Muscle of leg (tissue), 11 donors: Measurements from ENCODE around the gene TRAPPC1. TPM values are rescaled to one million over a fixed set of nuclear protein-coding genes. Genes with fewer than 3 reads are reported as not detected.
A peak's percentile ranks its signal among the peaks of the same experiment; 100 is the strongest.

Experiments
- DNase-seq: peaks from one replicate; pipeline ENCODE4 v3.0.0; 2013
- H3K27ac ChIP-seq: one replicate; pipeline ENCODE4 v1.5.1; 2013; ENCODE audit warnings: mild to moderate bottlenecking, low read length, control low read depth
- H3K27me3 ChIP-seq: one replicate; pipeline ENCODE4 v1.6.1; 2013; ENCODE audit warnings: low read length; ENCODE audit not compliant: control insufficient read depth, insufficient read depth
- H3K36me3 ChIP-seq: one replicate; pipeline ENCODE4 v1.6.1; 2013; ENCODE audit warnings: low read length; ENCODE audit not compliant: control insufficient read depth, insufficient read depth
- H3K4me1 ChIP-seq: one replicate; pipeline ENCODE4 v1.6.1; 2013; ENCODE audit warnings: low read length; ENCODE audit not compliant: control insufficient read depth, insufficient read depth
- H3K4me3 ChIP-seq: one replicate; pipeline ENCODE4 v1.5.1; 2013; ENCODE audit warnings: low read length, control low read depth
- H3K9me3 ChIP-seq: replicated peaks from 2 replicates; pipeline ENCODE4 v1.6.1; 2013; ENCODE audit warnings: low read depth, low read length; ENCODE audit not compliant: control insufficient read depth
- WGBS: methylation state at CpG from one replicate; pipeline ENCODE4 v1.1.5; 2013; ENCODE audit warnings: missing lambda C conversion rate; ENCODE audit not compliant: insufficient coverage; 5-methylcytosine and 5-hydroxymethylcytosine counted together
- polyA plus RNA-seq, 8 donors: library from polyadenylated mRNA; unstranded; fragments of 120-200 nt; gene quantifications; one replicate each; pipeline versions ENCODE4 v1.2.1 to v1.2.3, GENCODE V29; 2013; ENCODE audit warnings: inconsistent platforms in 1 of 8, low replicate concordance in 1 of 8; ENCODE audit not compliant: insufficient read length in 8 of 8, insufficient read depth in 1 of 8
- total RNA-seq: library from RNA; stranded (reverse); fragments of 120-200 nt; gene quantifications from one replicate; pipeline ENCODE4 v1.2.4, GENCODE V29; 2013

TRAPPC1 gene
- total and polyA plus RNA-seq, 9 donors: 14.3 to 107 (median 99.2) TPM

GRCh38 chr17:7945651-7946050, 13.9 kb upstream of the TRAPPC1 start:
- no peak for DNase-seq
- H3K4me1 ChIP-seq: peaks cover 9% of the 10 kb centered on the region
- WGBS: 86% methylated on average over 7 of the region's 7 CpGs
- peaks cover 67% of the 10 kb centered on the region for H3K36me3 ChIP-seq
- H3K4me3 ChIP-seq: no peak overlapping the region
- no peaks in the 10 kb centered on the region for H3K27me3 ChIP-seq
- no peak overlapping the region for H3K27ac ChIP-seq
- no peaks in the 10 kb centered on the region for H3K9me3 ChIP-seq

- peaks cover 9% of the 10 kb centered on the region for H3K4me1 ChIP-seq
- WGBS: 82% methylated on average over 7 of the region's 9 CpGs
Observed at GRCh38 chr17:7944326-7944725, 12.6 kb upstream of the TRAPPC1 start.

GRCh38 chr17:7943291-7943690, 11.5 kb upstream of the TRAPPC1 start:
- H3K4me1 ChIP-seq: peaks cover 9% of the 10 kb centered on the region
- 90% methylated on average over 13 of the region's 13 CpGs for WGBS
- no peaks in the 10 kb centered on the region for H3K27me3 ChIP-seq
- H3K9me3 ChIP-seq: no peaks in the 10 kb centered on the region
- no peak for DNase-seq
- H3K4me3 ChIP-seq: no peak overlapping the region
- H3K36me3 ChIP-seq: peaks cover 73% of the 10 kb centered on the region
- no peak overlapping the region for H3K27ac ChIP-seq

More at GRCh38 chr17:7944326-7944725, 12.6 kb upstream of the TRAPPC1 start:
- H3K27me3 ChIP-seq: no peaks in the 10 kb centered on the region
- H3K9me3 ChIP-seq: no peaks in the 10 kb centered on the region
- DNase-seq: no peak
- peaks cover 79% of the 10 kb centered on the region for H3K36me3 ChIP-seq
- no peak overlapping the region for H3K27ac ChIP-seq
- no peak overlapping the region for H3K4me3 ChIP-seq

- H3K9me3 ChIP-seq: no peaks in the 10 kb centered on the region
- peaks cover 9% of the 10 kb centered on the region for H3K4me1 ChIP-seq
- 82% methylated on average over 5 of the region's 6 CpGs for WGBS
- peaks cover 65% of the 10 kb centered on the region for H3K36me3 ChIP-seq
- H3K27me3 ChIP-seq: no peaks in the 10 kb centered on the region
- H3K4me3 ChIP-seq: no peak overlapping the region
- no peak for DNase-seq
- H3K27ac ChIP-seq: no peak overlapping the region
Observed at GRCh38 chr17:7940743-7941142, 9.0 kb upstream of the TRAPPC1 start.

GRCh38 chr17:7940034-7940433, 8.3 kb upstream of the TRAPPC1 start:
- Histone ChIP-seq H3K27me3 (no peaks in the 10 kb centered on the region), H3K36me3 (peaks cover 65% of the 10 kb centered on the region), H3K27ac (no peak overlapping the region), H3K9me3 (no peaks in the 10 kb centered on the region), H3K4me3 (no peak overlapping the region), H3K4me1 (peaks cover 9% of the 10 kb centered on the region)
- 86% methylated on average over 4 of the region's 4 CpGs for WGBS
- DNase-seq: no peak

GRCh38 chr17:7935859-7936258, 4.1 kb upstream of the TRAPPC1 start:
- Histone ChIP-seq H3K9me3 (no peaks in the 10 kb centered on the region), H3K4me3 (no peak overlapping the region), H3K4me1 (peaks cover 23% of the 10 kb centered on the region), H3K36me3 (peaks cover 45% of the 10 kb centered on the region), H3K27me3 (no peaks in the 10 kb centered on the region), H3K27ac (no peak overlapping the region)
- no peak for DNase-seq

- H3K36me3 ChIP-seq: peaks cover 28% of the 10 kb centered on the region
- peaks cover 37% of the 10 kb centered on the region for H3K4me1 ChIP-seq
- H3K9me3 ChIP-seq: no peaks in the 10 kb centered on the region
- peak; percentile 54 for DNase-seq
- peaks cover 8% of the 10 kb centered on the region for H3K27me3 ChIP-seq
- H3K27ac ChIP-seq: peak overlapping the region; percentile 88
- peak overlapping the region; percentile 88 for H3K4me3 ChIP-seq
- whole genome bisulfite sequencing: 7% methylated on average over 8 of the region's 16 CpGs
Observed at GRCh38 chr17:7932949-7933348, 1.2 kb upstream of the TRAPPC1 start.

- peaks cover 8% of the 10 kb centered on the region for H3K27me3 ChIP-seq
- WGBS: 0% methylated on average over 14 of the region's 17 CpGs
Observed at GRCh38 chr17:7932483-7932891, 741 bp upstream of the TRAPPC1 start.

GRCh38 chr17:7930841-7931631, 710 bp downstream of the TRAPPC1 start:
- H3K36me3 ChIP-seq: peaks cover 16% of the 10 kb centered on the region
- 26% methylated on average over 10 of the region's 20 CpGs for WGBS
- peak overlapping the region; percentile 57 for H3K27ac ChIP-seq
- peak overlapping the region; percentile 88 for H3K4me3 ChIP-seq
- H3K27me3 ChIP-seq: peaks cover 8% of the 10 kb centered on the region
- no peaks in the 10 kb centered on the region for H3K9me3 ChIP-seq
- no peak for DNase-seq
- H3K4me1 ChIP-seq: peaks cover 37% of the 10 kb centered on the region

More at GRCh38 chr17:7932483-7932891, 741 bp upstream of the TRAPPC1 start:
- Histone ChIP-seq H3K9me3 (no peaks in the 10 kb centered on the region), H3K4me1 (peaks cover 37% of the 10 kb centered on the region), H3K4me3 (peak overlapping the region; percentile 88), H3K36me3 (peaks cover 28% of the 10 kb centered on the region), H3K27ac (peak overlapping the region; percentile 88)
- DNase-seq: peak; percentile 70

GRCh38 chr17:7929158-7930023, 2.4 kb downstream of the TRAPPC1 start, which contains the start of gene KCNAB3:
KCNAB3 (minus strand) TSS chr17:7929856; CDS start chr17:7929435, 421 bp downstream.
- peak; percentile 89 for DNase-seq
- peaks cover 8% of the 10 kb centered on the region for H3K27me3 ChIP-seq
- H3K27ac ChIP-seq: no peak within 1 kb of the TSS
- H3K4me1 ChIP-seq: peaks cover 37% of the 10 kb centered on the region
- peak within 1 kb of the TSS; percentile 44 for H3K4me3 ChIP-seq
- WGBS: 4% methylated on average over 61 of the region's 67 CpGs
- H3K9me3 ChIP-seq: no peaks in the 10 kb centered on the region
- H3K36me3 ChIP-seq: peaks cover 2% of the 10 kb centered on the region
